Mucosa of stomach (tissue), 1 donor: ENCODE measurements around the gene WNT2B.

ENCODE experiments used
- H3K27me3 ChIP-seq: one replicate; pipeline ENCODE4 v1.7.0; 2013; ENCODE audit warnings: mild to moderate bottlenecking, low read length; ENCODE audit not compliant: control insufficient read depth, insufficient read depth
- H3K36me3 ChIP-seq: one replicate; pipeline ENCODE4 v1.7.0; 2013; ENCODE audit warnings: low read length; ENCODE audit not compliant: control insufficient read depth, insufficient read depth
- H3K4me1 ChIP-seq: one replicate; pipeline ENCODE4 v1.7.0; 2013; ENCODE audit warnings: mild to moderate bottlenecking, low read length; ENCODE audit not compliant: control insufficient read depth, insufficient read depth
- H3K4me3 ChIP-seq: one replicate; pipeline ENCODE4 v1.7.0; 2013; ENCODE audit warnings: low read length
- H3K9ac ChIP-seq: one replicate; pipeline ENCODE4 v1.7.0; 2013; ENCODE audit warnings: mild to moderate bottlenecking, low read length, moderate library complexity
- H3K9me3 ChIP-seq: one replicate; pipeline ENCODE4 v1.7.0; 2013; ENCODE audit warnings: mild to moderate bottlenecking, low read length, moderate library complexity; ENCODE audit not compliant: control insufficient read depth
- donor health status: Pancreatic carcinoma.

Gene WNT2B

GRCh38 chr1:112536561-112536960 lies 27.8 kb downstream of the WNT2B start:
- Histone ChIP-seq H3K27me3 (no peaks in the 10 kb centered on the region), H3K9me3 (no peaks in the 10 kb centered on the region), H3K4me3 (no peak overlapping the region), H3K9ac (no peak overlapping the region), H3K36me3 (no peaks in the 10 kb centered on the region), H3K4me1 (no peaks in the 10 kb centered on the region)

- H3K4me1 ChIP-seq: no peaks in the 10 kb centered on the region
- no peak overlapping the region for H3K4me3 ChIP-seq
- H3K27me3 ChIP-seq: no peaks in the 10 kb centered on the region
- no peaks in the 10 kb centered on the region for H3K36me3 ChIP-seq
- H3K9ac ChIP-seq: no peak overlapping the region
- H3K9me3 ChIP-seq: no peaks in the 10 kb centered on the region
Measured at GRCh38 chr1:112537456-112537855, 28.7 kb downstream of the WNT2B start.

- Histone ChIP-seq H3K4me1 (no peaks in the 10 kb centered on the region), H3K4me3 (no peak overlapping the region), H3K9me3 (no peaks in the 10 kb centered on the region), H3K36me3 (no peaks in the 10 kb centered on the region), H3K27me3 (no peaks in the 10 kb centered on the region), H3K9ac (no peak overlapping the region)
Measured at GRCh38 chr1:112538883-112539282, 30.1 kb downstream of the WNT2B start.

DNA sequence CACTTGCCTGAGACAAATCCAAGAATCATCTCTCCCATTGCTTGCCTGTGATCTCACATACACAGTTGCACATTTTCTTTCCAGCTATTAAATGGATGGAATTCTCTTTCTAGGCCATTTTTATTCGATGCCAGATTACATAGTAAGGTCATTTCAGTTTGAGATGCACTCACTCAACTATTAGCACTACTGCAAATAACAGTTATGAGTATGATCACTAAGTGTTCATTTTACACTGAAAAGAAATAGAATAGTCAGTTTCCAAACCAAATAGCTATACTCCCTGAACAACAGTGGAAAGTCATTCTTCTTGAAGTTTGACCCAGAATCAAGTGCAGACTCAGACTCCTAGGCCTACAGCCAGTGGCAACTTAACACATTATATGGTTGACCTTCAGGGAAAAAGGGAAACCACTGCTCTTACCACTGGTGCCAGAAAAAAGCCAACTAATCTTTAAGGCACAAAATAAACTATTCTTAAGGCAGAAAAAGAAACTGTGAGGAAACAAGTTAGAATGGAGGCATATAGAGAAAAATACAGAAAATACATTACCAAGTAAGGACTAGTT lies 31.5 kb downstream of the WNT2B start:
- Histone ChIP-seq H3K27me3 (no peaks in the 10 kb centered on the region), H3K36me3 (no peaks in the 10 kb centered on the region), H3K9me3 (no peaks in the 10 kb centered on the region), H3K4me3 (no peak overlapping the region), H3K9ac (no peak overlapping the region), H3K4me1 (no peaks in the 10 kb centered on the region)

GRCh38 chr1:112541299-112541698 lies 32.5 kb downstream of the WNT2B start:
- no peaks in the 10 kb centered on the region for H3K36me3 ChIP-seq
- H3K4me1 ChIP-seq: no peaks in the 10 kb centered on the region
- H3K4me3 ChIP-seq: no peak overlapping the region
- no peaks in the 10 kb centered on the region for H3K27me3 ChIP-seq
- no peaks in the 10 kb centered on the region for H3K9me3 ChIP-seq
- no peak overlapping the region for H3K9ac ChIP-seq

GRCh38 chr1:112542206-112542973 lies 33.6 kb downstream of the WNT2B start:
- no peaks in the 10 kb centered on the region for H3K36me3 ChIP-seq
- no peaks in the 10 kb centered on the region for H3K9me3 ChIP-seq
- H3K4me1 ChIP-seq: no peaks in the 10 kb centered on the region
- no peaks in the 10 kb centered on the region for H3K27me3 ChIP-seq
- H3K4me3 ChIP-seq: no peak overlapping the region
- no peak overlapping the region for H3K9ac ChIP-seq

- Histone ChIP-seq H3K4me1 (no peaks in the 10 kb centered on the region), H3K27me3 (no peaks in the 10 kb centered on the region), H3K9ac (no peak overlapping the region), H3K36me3 (no peaks in the 10 kb centered on the region), H3K9me3 (no peaks in the 10 kb centered on the region), H3K4me3 (no peak overlapping the region)
Measured at GRCh38 chr1:112544011-112544688, 35.4 kb downstream of the WNT2B start.

GRCh38 chr1:112544751-112545150 lies 36.0 kb downstream of the WNT2B start:
- H3K36me3 ChIP-seq: no peaks in the 10 kb centered on the region
- H3K9ac ChIP-seq: no peak overlapping the region
- no peaks in the 10 kb centered on the region for H3K4me1 ChIP-seq
- H3K9me3 ChIP-seq: no peaks in the 10 kb centered on the region
- H3K27me3 ChIP-seq: no peaks in the 10 kb centered on the region
- no peak overlapping the region for H3K4me3 ChIP-seq

DNA sequence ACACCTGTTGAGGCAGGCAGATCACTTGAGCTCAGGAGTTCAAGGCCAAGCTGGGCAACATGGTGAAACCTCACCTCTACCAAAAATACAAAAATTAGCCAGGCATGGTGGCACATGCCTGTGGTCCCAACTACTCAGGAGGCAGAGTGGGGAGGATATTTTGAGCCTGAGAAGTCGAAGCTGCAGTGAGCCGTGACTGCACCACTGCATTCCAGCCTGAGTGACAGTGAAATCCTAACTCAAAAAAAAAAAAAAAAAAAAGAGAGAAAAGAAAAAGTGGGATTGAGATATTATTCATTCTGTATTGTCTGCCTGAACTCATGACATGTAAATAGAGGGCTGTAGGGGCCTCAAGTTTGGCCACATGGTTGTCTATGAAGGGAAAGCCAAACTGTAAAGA lies 37.3 kb downstream of the WNT2B start:
- no peaks in the 10 kb centered on the region for H3K9me3 ChIP-seq
- no peak overlapping the region for H3K9ac ChIP-seq
- H3K36me3 ChIP-seq: no peaks in the 10 kb centered on the region
- H3K4me3 ChIP-seq: no peak overlapping the region
- H3K27me3 ChIP-seq: no peaks in the 10 kb centered on the region
- H3K4me1 ChIP-seq: no peaks in the 10 kb centered on the region

DNA sequence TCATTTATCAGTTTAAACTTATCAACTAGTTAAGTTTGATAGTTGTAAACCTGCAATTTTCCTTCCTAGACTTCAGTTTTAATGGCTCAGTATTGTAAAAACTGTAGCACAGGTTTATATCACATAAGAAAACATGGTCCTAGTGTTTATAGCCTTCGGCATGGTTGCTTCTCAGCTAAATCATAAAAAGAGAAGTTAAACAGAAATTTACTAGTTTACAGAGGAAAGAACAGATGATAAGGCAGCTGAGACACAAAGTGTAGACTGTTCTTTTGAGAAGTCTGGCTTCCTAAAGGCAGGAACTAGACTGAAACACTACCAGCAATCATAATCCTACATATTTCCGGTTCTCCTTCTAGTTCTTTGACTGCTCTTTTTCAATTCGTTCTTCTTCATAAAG lies 39.8 kb downstream of the WNT2B start:
- Histone ChIP-seq H3K9me3 (no peaks in the 10 kb centered on the region), H3K4me1 (no peaks in the 10 kb centered on the region), H3K4me3 (no peak overlapping the region), H3K9ac (no peak overlapping the region), H3K27me3 (no peaks in the 10 kb centered on the region), H3K36me3 (no peaks in the 10 kb centered on the region)

DNA sequence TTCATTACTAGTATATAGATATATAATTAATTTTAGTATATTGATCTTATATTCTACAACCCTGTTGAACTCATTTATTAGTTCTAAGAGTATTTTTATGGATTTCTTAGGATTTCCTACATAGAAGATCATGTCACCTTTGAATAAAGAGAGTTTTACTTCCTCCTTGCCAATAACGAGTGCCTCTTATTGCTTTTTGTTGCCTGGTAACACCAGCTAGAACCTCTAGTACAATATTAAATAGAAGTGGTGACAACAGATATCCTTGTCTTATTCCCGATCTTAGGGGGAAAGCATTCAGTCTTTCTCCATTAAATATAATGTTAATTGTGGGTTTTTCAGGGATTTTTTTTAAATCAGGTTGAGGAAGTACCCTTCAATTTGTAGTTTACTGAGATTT lies 40.8 kb downstream of the WNT2B start:
- Histone ChIP-seq H3K9me3 (no peaks in the 10 kb centered on the region), H3K4me3 (no peak overlapping the region), H3K4me1 (no peaks in the 10 kb centered on the region), H3K36me3 (no peaks in the 10 kb centered on the region), H3K9ac (no peak overlapping the region), H3K27me3 (no peaks in the 10 kb centered on the region)

GRCh38 chr1:112554411-112554810 lies 45.6 kb downstream of the WNT2B start:
- H3K27me3 ChIP-seq: no peaks in the 10 kb centered on the region
- no peaks in the 10 kb centered on the region for H3K9me3 ChIP-seq
- H3K36me3 ChIP-seq: no peaks in the 10 kb centered on the region
- H3K4me1 ChIP-seq: no peaks in the 10 kb centered on the region
- H3K4me3 ChIP-seq: no peak overlapping the region
- H3K9ac ChIP-seq: no peak overlapping the region
